Measurements from ENCODE around the gene PPT2.

The PPT2 gene, protein sequence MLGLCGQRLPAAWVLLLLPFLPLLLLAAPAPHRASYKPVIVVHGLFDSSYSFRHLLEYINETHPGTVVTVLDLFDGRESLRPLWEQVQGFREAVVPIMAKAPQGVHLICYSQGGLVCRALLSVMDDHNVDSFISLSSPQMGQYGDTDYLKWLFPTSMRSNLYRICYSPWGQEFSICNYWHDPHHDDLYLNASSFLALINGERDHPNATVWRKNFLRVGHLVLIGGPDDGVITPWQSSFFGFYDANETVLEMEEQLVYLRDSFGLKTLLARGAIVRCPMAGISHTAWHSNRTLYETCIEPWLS

DNA sequence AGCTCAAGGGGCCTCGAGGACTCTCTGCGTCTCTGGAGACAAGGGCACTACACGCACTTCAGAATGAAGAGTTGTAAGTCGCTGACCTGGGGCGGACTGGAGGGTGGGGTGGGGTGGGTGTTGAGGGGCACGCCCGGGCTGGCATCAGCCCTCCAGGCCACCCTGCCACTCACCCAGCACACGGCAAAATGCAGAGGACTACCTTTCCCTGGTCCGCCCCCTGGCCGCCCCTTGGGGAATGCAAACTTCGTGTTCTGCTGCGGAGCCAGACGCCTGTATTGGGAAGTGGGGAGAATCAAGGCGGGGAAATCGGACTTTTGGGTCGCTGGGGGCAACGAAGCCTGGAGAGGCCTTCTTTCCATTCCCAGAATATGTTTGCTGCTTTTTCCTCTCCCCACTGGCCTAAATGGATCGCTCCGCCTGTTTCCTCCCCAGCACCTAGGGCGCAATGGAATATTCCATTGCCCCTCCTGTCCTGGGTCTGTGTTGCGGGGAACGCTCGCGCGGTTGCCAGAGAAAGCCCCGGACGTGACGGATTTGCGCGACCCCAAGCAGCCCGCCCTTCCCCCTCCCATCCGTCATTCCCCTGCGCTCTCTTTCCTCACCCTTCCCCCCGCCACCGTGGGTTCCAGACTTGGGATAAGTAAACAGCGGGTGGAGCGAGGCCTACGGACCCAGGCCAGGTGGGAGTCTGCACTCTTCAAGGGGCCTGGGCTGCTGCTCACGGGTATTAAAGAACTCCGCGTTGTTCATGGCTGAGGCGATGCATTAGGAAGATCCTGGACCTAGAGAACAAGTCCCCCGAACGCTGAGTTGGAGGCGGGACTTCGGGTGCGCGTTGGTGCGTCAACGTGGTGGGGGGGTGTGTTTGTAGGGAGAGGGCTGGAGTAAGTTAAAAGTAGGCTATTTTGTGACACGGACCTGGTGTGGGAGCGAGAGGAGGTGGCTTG, at the start of gene PPT2:
TSS of gene PPT2 (plus strand) at position 578 of the 950 bp plus-strand sequence. CDS start 454 bp downstream, outside the sequence.
- DNase-seq: peak; percentile 73

DNA sequence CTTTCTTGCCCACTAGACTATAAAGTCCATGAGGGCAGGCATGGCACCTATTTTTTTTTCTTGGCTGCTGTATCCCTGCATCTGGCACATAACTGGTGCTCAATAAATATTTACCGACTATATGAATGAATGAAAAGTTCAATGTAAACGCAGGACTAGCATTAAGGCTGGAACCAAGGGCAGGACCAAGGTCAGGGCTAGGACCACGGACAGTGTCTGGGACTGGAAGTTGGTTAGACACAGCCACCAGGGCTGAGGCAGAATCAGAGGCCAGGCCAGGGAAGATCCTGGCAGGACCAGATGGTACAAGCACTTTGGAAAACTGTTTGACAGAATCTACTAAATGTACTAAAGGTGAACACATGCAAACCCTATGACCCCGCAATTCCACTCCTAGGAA, 48.5 kb upstream of the PPT2 start:
- DNase-seq: no peak

DNA sequence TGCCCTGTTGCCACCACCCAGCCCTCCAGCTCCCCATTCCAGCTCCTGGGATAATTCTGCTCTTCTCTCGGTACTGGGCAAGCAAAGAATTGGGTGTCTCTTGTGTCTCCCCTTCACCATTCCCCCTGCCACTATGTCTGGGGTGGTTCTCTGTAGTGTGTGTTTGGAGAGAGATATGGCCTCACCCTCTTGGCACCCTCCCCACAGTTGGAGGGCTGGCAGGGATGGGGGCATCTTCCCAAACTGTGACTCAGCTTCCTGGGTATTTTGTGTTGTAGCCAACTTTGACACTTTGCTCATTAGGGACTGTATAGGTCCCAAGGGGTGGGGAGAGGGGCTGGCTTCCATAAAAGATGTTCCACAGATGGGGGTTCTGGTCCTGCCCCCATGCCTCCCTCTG, 46.5 kb upstream of the PPT2 start:
- no peak for DNase-seq

DNA sequence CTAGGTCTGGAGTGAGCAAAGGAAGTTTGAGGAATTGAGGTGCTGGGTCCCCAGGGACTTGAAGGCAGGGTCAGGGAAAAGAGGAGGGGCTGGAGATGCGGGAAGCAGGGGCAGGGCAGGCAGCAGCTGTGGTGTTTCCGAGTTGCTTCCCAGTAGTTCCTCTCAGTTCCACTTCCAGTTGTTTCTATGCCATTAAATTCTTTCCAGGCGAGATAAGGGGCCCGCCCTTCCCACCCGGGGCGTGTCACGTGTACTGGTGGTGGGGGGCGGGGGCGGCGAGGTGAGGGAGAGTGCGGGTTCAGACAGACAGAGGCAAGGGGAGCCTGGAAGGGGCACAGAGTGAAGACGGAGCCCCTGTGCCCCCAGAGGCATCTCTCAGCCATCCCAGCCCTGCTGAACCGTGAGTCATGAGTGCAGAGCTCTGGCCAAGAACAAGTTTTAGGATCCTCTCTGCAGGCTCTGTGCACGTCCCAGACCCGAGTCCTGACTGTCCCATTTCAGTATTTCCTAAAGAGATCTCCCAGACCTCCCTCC, 45.8 kb upstream of the PPT2 start:
- no peak for DNase-seq

DNA sequence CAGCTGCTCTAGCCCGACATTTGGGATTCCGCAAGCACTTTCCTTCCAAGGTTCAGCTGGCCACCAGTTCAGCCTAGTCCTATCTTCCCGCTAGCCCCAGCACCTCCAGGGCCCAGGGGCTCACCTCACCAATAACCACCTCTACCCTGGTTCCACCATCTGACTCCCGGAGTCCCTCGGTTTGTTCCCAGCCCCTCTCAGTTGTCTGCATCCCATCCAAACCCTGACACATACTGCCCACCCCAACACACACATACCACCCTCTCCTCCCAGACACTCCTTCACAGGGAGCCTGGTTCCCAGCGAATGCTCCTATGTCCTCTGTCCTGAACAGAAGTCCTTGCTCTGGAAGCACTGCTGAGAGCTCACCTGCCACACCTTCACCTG, 45.2 kb upstream of the PPT2 start:
- DNase-seq: no peak

DNA sequence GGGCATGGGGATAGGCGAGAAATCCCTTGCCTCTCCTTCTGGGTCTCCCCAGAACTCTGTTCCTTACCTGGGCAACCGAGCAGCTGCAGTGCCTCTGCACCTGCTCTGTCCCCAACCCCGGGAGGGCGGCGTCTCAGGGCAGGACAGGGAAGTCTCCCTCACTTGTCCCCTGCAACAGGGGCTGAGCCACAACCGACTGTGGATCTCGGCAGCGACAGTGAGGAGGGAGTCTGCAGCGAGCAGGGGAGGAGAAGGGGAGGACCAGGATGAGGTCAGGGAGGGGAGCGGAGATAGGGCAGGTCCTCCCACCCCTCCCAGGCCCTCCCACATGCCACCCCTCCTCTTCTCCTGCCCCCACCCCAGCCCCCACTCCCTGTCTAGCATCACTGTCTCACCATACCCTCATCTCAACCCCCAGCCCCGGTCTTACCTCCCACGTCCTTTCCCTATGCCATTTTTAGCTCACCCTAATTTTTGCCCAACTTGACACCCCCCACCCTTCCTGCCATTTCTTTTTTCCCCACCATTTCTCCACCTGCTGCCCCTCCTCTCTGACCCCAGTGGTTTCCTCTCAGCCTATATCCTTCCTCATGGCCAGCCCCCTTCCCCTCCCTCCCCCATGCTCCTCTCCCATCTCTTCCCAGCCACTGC, 44.7 kb upstream of the PPT2 start, which contains the start of gene TNXB:
TSS of gene TNXB (minus strand) at position 225 of the 651 bp plus-strand sequence. CDS start 11,140 bp downstream, outside the sequence.
- DNase-seq: no peak

DNA sequence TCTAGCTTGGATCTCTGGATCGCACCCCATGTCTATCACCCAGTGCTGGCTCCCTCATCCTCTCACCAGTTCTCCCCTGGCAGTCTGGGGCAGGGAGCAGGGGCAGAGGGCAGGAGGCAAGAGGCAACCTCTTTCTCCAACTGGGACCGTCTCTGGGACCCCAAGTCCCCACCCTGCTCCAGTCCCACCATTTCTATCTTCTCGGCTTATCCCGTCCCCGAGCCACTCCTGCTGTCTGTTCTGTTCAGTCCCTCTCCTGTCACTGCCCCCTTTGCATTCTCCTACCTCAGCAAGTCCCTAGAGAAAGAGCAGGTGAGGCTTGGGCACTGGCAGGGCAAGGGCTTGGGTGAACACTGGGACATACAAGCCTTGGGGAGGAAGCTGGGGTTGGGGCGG, 44.2 kb upstream of the PPT2 start:
- no peak for DNase-seq

DNA sequence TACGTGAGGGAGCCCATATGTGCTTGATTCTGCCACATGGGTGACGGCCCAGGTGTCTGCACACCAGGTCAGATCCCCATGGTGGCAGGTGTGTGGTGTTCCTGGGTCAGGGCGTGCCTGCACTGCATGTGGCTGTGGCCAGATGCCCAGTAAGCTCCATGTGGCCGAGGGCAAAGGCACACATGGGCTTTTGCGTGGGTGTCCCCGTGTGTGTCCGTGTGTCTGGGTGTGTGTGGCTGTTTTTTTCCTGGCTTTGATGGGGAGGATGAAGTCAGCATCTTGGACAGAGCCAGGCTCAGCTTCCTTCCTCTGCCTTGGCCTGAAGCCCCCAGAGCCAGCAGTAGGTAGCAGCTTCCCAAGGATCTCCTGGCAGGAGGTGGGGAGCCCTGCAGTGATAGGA, 43.3 kb upstream of the PPT2 start:
- no peak for DNase-seq

DNA sequence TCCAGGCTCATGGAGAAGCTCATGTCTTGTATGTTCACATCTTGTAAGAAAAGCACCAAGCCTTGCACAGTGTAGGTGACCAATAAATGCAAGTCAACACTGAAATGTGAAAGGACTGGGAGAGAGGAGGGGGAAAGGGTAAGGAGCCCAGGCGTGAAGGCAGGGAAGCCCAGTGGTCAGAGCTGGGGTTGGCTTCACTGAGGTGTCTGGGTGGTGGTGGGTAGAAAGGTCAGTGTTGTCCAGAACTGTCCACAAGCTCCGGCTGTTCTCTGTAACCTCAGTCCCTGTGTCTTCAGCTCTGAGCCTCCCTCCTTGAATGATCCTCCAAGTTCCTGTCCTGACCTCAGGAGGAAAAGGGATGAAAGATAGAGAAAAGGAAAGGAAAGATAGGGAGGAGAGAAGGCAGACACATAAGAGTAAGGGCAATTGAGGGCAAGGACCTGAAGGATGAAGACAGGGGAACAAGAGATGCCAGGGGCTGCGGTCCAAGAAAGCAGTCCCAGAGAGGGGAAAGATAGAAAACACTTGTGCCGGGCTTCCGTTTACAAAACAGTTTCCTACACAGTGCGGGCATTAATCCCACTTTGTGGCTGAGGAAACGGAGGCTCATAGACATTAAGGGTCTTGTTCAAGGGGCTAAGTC, 42.4 kb upstream of the PPT2 start:
- DNase-seq: no peak

DNA sequence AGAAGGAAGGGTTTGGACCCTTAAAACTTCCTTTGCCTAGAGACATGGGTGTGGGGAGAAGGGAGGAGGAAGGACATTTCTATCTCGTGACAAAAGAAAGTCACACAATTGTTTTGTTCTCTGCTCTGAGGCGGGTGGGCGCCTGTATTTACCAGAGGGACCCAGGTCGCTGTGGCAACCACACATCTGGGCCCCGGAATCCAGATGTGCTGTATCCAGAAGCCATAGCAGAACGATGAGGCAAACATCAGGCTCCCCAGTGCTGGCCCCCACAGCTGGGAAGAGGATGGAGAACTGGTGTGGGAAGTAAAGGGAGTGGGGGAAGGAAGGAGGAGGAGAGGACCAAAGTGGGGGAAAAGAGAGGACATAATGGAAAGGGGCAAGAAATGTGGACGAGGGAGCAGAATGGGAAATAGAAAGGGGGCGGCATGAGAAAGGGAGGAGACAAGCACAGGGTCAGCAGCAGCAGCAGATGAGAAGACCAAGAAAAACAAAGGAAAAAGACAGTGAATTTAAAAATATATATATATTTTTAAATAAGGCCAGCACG, 41.4 kb upstream of the PPT2 start:
- no peak for DNase-seq

DNA sequence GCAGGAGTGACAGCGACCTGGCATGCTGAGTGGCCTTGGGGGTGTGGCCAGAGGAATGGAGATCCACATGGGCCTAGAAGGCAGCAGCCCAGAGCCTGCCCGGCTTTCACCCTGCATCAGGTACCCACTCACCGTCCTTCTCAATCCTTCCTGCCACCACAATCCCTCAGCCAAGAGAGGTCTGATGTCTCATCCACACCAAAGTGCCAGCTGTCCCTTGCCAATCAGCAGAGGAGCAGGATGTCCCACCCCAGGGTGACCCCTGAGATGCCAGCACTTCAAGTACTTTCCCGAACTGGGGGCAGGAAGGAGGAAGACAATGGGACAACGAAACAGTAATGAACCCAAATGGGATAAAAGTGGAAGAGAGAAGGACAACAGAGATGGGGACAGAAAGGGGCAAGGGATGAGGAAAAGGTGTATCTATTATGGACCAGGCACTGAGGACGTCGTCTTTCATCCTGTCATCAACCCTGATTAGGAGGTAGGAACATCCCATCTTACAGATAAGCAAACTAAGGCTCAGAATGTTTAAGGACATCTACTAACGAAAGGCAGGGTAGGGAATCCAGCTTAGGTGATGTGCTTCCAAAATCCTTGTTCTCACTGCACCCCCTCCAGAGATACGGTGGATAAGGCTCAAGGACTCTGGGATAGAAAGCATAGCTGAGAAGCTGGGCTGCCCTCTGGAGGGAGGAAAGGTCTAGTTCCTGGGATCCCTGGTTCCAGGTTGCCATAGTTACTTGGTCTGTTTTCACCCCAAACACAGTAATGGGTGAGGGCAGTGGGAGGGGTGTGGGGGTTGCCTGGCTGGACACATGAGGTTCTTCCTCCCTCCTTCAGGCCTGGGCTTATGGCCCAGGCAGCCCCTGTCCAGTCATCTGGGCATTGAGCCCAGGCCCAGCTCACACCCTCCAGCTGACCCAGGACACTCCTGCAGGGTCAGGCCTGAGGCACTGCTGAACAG, 40.3 kb upstream of the PPT2 start:
- DNase-seq: no peak

DNA sequence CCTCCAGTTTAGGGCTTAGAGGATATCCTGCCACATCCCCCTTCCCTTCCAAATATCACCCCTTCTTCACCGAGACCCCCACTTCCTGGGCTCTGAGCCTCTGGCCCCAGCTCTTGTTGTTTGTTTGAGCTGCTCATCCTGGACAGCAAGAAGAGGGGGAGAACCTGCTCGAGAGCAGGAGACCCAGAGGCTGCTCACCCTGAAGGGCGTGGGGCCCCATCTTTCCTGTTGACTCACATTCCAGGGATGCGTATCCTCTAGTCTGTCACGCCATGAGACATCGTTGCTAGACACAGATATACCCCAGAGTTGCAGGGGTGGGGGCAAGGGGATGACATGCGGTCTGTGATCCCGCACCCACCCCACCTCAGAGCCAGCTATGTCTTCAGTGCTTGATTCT, 39.1 kb upstream of the PPT2 start:
- no peak for DNase-seq

DNA sequence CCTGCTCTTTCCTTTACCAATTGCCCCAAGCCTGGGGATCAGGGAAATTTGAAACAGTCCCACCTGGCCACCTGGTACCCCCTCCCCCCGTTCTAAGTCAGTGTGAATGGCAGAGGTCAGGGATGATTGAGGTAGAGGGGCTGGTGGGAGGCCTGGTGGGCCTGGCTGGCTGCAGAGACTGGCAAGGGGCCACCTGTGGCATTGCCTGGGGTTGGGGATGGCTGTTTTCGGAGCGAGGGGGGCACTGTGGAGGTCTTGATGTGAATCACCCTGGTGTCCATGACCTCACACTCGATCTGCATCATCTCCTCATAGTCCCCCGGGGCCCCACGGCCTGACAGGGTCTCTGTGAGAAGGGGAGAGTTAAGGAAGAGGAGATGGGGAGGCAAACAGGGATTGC, 38.3 kb upstream of the PPT2 start:
- DNase-seq: no peak

DNA sequence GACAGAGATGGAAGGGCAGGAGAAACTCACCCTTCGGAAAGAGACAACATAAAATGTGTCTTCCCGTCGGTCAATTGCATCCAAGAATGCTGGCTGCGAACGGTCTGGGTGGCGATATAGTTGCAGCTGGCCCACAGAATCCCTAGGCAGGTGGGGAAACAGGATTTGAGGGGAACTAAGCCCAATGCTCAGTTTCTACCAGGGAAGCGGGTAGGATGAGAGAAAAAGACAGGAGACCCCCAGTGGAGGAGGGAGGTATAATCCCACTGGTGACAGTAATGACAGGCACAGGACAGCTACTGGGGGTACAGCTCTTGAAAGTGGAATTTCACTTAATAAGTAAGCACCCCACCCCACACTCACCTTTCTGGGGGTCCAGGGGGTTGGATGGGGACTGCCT, 37.3 kb upstream of the PPT2 start:
- no peak for DNase-seq

DNA sequence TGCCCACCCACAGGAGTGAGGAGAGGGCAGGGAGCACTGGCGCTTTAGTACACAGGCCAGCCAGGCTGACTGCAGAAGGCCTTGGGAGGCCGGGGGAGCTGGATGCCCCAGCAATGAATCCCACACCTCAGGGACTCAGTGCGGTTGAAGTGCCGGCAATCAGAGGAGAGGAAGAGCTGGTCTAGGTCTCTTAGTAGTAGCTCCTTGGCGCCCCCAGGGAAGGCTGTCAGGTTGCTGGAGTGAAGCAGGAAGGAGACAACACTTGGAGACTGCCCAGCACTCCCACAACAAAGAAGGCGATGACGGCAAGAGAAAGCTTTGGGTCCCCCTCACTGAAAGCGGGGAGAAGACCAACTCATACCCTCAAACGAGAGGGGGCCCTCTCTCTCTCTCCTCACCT, 36.5 kb upstream of the PPT2 start:
- no peak for DNase-seq

DNA sequence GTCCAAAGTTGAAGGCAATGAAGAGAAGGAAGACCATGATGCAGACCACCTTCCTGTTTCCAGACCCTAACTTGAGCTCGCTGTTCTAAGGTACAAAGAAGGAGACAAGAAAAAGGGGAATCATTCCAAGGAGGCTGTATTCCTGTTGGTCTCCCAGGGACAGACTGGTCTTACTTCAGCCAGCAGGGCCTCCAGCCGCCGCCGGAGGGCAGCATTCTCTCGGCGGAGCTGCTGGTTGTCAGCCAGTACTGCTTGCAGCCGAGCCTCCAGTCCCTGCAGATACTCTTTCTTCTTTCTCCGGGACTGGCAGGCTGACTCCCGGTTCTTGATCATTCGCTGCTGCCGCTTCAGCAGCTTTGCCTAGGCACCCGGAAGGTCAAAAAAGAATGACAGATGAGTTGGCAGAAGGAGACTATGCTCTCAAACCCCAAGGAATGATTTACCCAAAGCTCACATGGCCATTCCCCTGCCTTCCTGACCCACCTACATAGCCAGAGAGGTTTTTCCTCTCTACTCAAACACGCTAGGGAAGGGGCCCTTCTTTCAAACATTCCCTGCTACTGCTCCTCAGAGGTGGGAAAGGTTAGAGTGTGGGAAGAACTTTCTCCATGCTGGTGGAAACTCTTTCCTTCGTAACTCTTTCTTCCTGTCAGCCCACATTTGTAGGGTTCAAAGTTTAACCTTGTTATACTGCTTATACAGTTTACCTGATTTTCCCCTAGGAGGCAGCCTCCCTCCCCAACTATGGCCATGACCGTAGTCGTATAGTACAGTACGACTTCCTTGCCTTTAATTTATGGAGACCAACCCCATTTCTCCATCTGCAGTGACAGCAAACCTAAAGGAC, 34.9 kb upstream of the PPT2 start:
- DNase-seq: peak; percentile 76

DNA sequence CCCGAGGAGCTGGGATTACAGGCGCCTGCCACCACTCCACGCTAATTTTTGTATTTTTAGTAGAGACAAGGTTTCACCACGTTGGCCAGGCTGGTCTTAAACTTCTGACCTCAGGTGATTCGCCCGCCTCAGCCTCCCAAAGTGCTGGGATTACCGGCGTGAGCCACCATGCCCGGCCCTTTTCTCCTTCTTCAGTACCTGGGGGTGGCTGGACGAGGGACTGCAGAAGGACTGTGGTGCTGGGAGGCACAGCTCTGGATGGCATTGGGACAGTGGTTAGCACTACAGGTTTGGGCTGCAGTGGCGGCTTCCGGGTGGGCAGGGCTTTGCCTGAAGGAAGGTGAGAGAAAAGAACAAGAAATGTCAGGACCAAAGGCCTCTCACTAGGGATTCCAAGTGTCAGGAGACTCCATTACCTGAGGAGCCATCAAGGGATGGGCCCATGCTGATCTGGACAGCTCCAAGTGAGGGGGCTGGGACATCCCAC, 33.3 kb upstream of the PPT2 start:
- no peak for DNase-seq

DNA sequence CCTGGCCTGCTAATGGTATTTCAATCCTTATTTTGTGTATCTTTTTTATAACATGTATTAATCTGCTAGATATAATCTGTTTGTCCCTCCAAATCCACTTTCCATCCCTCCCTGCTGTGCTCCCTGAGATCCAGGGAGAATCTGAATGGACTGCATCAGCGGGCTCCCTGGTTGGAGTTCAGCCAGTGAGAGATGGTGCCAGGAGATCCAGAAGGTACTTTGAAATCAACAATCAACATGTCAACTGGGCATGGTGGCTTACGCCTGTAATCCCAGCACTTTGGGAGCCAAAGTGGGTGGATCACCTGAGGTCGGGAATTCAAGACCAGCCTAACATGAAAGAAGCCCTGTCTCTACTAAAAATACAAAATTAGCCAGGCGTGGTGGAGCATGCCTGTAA, 30.3 kb upstream of the PPT2 start:
- DNase-seq: no peak

DNA sequence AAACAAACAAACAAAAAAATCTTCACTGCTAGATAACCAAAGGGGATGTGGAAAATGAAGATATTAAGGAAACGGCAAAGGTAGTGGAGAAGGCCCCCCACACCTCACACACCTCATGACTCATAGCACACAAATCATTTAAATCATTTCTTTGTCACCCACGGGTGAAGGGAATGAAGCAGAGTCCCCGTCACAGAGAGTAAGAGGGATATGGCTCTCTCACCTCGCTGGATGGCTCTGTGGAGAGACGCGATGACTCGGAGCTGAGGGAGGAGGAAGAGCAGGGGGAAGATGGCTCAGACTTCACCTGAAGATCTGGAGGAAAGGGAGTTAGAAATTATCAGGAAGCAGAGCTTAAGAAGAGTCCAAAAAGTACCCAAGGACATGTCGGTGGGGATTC, 27.1 kb upstream of the PPT2 start:
- no peak for DNase-seq

DNA sequence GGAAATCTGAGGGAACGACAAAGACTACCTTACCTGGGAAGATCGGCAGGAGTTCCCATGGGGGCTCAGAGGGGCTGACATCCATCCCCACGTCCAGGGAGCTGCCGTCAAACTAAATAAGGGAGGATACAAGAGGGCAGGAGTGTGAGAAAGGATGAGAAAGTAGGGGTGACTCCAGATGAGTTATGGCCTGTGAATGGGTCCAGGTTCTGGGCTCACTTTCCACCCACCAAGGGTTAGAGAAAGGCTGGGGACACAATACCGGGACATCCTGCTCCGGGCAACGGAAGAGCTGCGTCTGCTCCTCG, 26.6 kb upstream of the PPT2 start:
- DNase-seq: no peak

Data from CD4-positive, alpha-beta T cell treated with Interleukin-6 for 4 hours (primary cell).